Skeletal muscle tissue (tissue), 4 donors: ENCODE results near the gene CAPRIN2. TPM values are rescaled to one million over a fixed set of nuclear protein-coding genes. Genes with fewer than 3 reads are reported as not detected.

ENCODE experiments used
- H3K27ac ChIP-seq: one replicate; pipeline ENCODE4 v1.7.0; 2013; ENCODE audit warnings: mild to moderate bottlenecking, low read depth, low read length, inconsistent platforms
- H3K27me3 ChIP-seq, 3 donors: one replicate each; pipeline ENCODE4 v1.7.0; 2013; ENCODE audit warnings: low read length in 3 of 3; ENCODE audit not compliant: control insufficient read depth in 3 of 3, insufficient read depth in 3 of 3
- H3K36me3 ChIP-seq, 3 donors: one replicate each; pipeline ENCODE4 v1.7.0; 2013; ENCODE audit warnings: low read length in 3 of 3; ENCODE audit not compliant: control insufficient read depth in 3 of 3, insufficient read depth in 3 of 3
- H3K4me1 ChIP-seq, 3 donors: one replicate each; pipeline ENCODE4 v1.7.0; 2013; ENCODE audit warnings: low read length in 3 of 3, mild to moderate bottlenecking in 3 of 3; ENCODE audit not compliant: control insufficient read depth in 3 of 3, insufficient read depth in 3 of 3
- H3K4me3 ChIP-seq, 3 donors: one replicate each; pipeline ENCODE4 v1.7.0; 2013; ENCODE audit warnings: low read length in 3 of 3
- H3K9ac ChIP-seq, 3 donors: one replicate each; pipeline ENCODE4 v1.7.0; 2013; ENCODE audit warnings: low read length in 3 of 3, mild to moderate bottlenecking in 3 of 3, moderate library complexity in 2 of 3, low read depth in 1 of 3
- H3K9me3 ChIP-seq, 3 donors: one replicate each; pipeline ENCODE4 v1.7.0; 2013; ENCODE audit warnings: low read length in 3 of 3; ENCODE audit not compliant: control insufficient read depth in 3 of 3
- total RNA-seq: library from RNA; depleted of rRNA; stranded (reverse); fragments of >200 nt; gene quantifications from one replicate; pipeline ENCODE4 v1.2.3, GENCODE V29; 2014
- donor health status: Osteomylitis.

CAPRIN2 gene
- total RNA-seq, 1 donor from 2014 or later: 15.7 TPM

GRCh38 chr12:30719060-30719459 lies 35.7 kb downstream of the CAPRIN2 start:
- H3K36me3 ChIP-seq: peaks cover 14 to 30% (median 15%) of the 10 kb centered on the region in 3 donors
- no peak overlapping the region for H3K27ac ChIP-seq
- H3K4me1 ChIP-seq: no peaks in the 10 kb centered on the region
- no peaks in the 10 kb centered on the region for H3K9me3 ChIP-seq
- H3K4me3 ChIP-seq: no peak overlapping the region
- no peaks in the 10 kb centered on the region for H3K27me3 ChIP-seq
- H3K9ac ChIP-seq: no peak overlapping the region

GRCh38 chr12:30707613-30708342 lies 47.0 kb downstream of the CAPRIN2 start:
- no peaks in the 10 kb centered on the region for H3K4me1 ChIP-seq
- H3K4me3 ChIP-seq: no peak overlapping the region
- H3K9ac ChIP-seq: no peak overlapping the region
- no peak overlapping the region for H3K27ac ChIP-seq
- peaks cover 3 to 32% (median 22%) of the 10 kb centered on the region in 3 donors for H3K36me3 ChIP-seq
- H3K9me3 ChIP-seq: no peaks in the 10 kb centered on the region
- no peaks in the 10 kb centered on the region for H3K27me3 ChIP-seq

- Histone ChIP-seq H3K27ac (no peak overlapping the region), H3K36me3 (peaks cover 3 to 23% (median 13%) of the 10 kb centered on the region in 3 donors), H3K9ac (no peak overlapping the region), H3K27me3 (no peaks in the 10 kb centered on the region), H3K4me3 (no peak overlapping the region), H3K4me1 (no peaks in the 10 kb centered on the region), H3K9me3 (no peaks in the 10 kb centered on the region)
These were observed 48.3 kb downstream of the CAPRIN2 start for GRCh38 chr12:30706476-30706875.

GRCh38 chr12:30701056-30701455 lies 53.7 kb downstream of the CAPRIN2 start:
- Histone ChIP-seq H3K36me3 (no peaks in the 10 kb centered on the region), H3K9me3 (no peaks in the 10 kb centered on the region), H3K4me1 (peaks cover 0 to 3% (median 0%) of the 10 kb centered on the region in 3 donors), H3K27ac (no peak overlapping the region), H3K9ac (no peak overlapping the region), H3K27me3 (no peaks in the 10 kb centered on the region), H3K4me3 (no peak overlapping the region)

- no peaks in the 10 kb centered on the region for H3K27me3 ChIP-seq
- no peak overlapping the region for H3K27ac ChIP-seq
- H3K4me3 ChIP-seq: no peak overlapping the region
- no peaks in the 10 kb centered on the region for H3K9me3 ChIP-seq
- peaks cover 0 to 4% (median 0%) of the 10 kb centered on the region in 3 donors for H3K4me1 ChIP-seq
- H3K36me3 ChIP-seq: peaks cover 0 to 1% (median 0%) of the 10 kb centered on the region in 3 donors
- no peak overlapping the region for H3K9ac ChIP-seq
These were observed 54.4 kb downstream of the CAPRIN2 start for GRCh38 chr12:30700216-30700900.

- peaks cover 0 to 2% (median 0%) of the 10 kb centered on the region in 3 donors for H3K36me3 ChIP-seq
- no peak overlapping the region for H3K27ac ChIP-seq
- no peaks in the 10 kb centered on the region for H3K27me3 ChIP-seq
- no peaks in the 10 kb centered on the region for H3K9me3 ChIP-seq
- no peak overlapping the region for H3K9ac ChIP-seq
- no peak overlapping the region for H3K4me3 ChIP-seq
- H3K4me1 ChIP-seq: peaks cover 10 to 20% (median 12%) of the 10 kb centered on the region in 3 donors
These were observed 56.4 kb downstream of the CAPRIN2 start for GRCh38 chr12:30698346-30698745.

- Histone ChIP-seq H3K36me3 (peaks cover 0 to 2% (median 0%) of the 10 kb centered on the region in 3 donors), H3K4me1 (peaks cover 14 to 31% (median 17%) of the 10 kb centered on the region in 3 donors), H3K9me3 (no peaks in the 10 kb centered on the region), H3K27me3 (no peaks in the 10 kb centered on the region), H3K4me3 (no peak overlapping the region), H3K9ac (no peak overlapping the region), H3K27ac (no peak overlapping the region)
These were observed 57.8 kb downstream of the CAPRIN2 start for GRCh38 chr12:30696943-30697342.

- Histone ChIP-seq H3K27ac (no peak overlapping the region), H3K4me1 (peaks cover 16 to 34% (median 18%) of the 10 kb centered on the region in 3 donors), H3K9me3 (no peaks in the 10 kb centered on the region), H3K4me3 (peak overlapping the region; percentile 95 to 97 (median 95)), H3K36me3 (peaks cover 0 to 2% (median 0%) of the 10 kb centered on the region in 3 donors), H3K9ac (peak overlapping the region in 1 of 3 donors; percentile 98), H3K27me3 (no peaks in the 10 kb centered on the region)
These were observed 58.3 kb downstream of the CAPRIN2 start for GRCh38 chr12:30696486-30696885.

- H3K4me1 ChIP-seq: peaks cover 20 to 38% (median 22%) of the 10 kb centered on the region in 3 donors
- peak overlapping the region; percentile 78 to 98 (median 96) for H3K9ac ChIP-seq
- no peaks in the 10 kb centered on the region for H3K9me3 ChIP-seq
- H3K27ac ChIP-seq: peak overlapping the region; percentile 20
- H3K36me3 ChIP-seq: peaks cover 0 to 2% (median 0%) of the 10 kb centered on the region in 3 donors
- peak overlapping the region; percentile 95 to 97 (median 95) for H3K4me3 ChIP-seq
- no peaks in the 10 kb centered on the region for H3K27me3 ChIP-seq
These were observed 58.7 kb downstream of the CAPRIN2 start for GRCh38 chr12:30696103-30696408.
